Activated CD4-positive, alpha-beta T cell treated with anti-CD3 and anti-CD28 coated beads, Interleukin-2, amount 50 U/mL, for 16 hours (primary cell): ENCODE data around the gene CHMP4B.

ENCODE experiments used
- DNase-seq: peaks from one replicate; pipeline ENCODE4 v3.0.0-alpha.2; 2020

Gene CHMP4B

DNA sequence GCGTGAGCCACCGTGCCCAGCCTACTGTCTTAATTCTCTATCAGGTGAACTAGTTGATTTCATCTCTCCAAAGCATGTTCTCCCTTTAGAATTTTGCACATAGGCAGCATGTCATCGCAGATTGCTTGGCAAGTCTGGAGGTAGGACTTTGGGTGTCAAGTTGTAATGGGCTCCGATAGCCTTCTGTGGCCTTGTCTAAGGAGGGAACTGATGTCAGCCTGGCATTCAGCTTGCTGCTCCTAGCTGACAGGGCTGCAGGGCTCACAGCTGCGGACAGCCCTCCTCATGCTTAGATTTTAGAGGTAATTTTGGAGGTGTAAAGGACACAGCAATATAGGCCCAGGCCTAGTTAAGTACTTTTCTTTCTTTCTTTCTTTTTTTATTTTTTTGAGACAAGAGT is 11.3 kb downstream of the CHMP4B start:
- no peak for DNase-seq

DNA sequence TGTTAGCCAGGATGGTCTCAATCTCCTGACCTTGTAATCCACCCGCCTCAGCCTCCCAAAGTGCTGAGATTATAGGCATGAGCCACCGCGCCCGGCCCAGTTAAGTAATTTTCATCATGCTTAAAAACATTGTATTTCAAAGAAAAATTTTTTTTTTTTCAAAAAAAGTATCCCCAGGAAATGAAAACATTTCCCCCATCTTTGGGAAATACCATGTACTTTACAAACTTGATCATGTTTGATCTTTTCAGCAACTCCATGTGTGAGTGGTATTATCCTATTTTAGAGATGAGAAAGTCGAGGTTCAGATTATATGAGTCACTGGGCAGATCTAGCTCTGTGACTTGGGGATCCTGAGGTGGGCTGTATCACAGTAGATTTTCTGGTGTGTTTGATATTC is 11.8 kb downstream of the CHMP4B start:
- DNase-seq, result no peak

DNA sequence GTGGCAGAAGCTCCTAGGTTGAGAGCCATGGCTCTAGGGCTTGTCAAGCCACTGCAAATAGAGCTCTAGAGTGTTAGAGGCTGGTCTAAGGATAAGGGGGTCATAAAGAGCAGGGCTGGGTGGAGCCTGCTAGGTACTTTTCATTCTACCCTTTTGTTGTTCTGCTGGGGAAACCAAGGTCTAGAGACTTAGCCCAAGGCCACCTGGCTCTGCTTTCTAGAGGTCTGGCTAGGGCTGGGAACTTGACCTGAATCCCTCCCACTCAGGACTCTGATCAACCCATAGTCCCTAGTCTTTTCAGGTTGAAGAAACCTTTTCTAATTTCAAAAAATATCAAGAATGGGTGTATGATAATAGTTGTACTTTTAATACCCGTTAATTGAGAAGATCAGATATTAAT is 13.7 kb downstream of the CHMP4B start:
- no peak for DNase-seq

DNA sequence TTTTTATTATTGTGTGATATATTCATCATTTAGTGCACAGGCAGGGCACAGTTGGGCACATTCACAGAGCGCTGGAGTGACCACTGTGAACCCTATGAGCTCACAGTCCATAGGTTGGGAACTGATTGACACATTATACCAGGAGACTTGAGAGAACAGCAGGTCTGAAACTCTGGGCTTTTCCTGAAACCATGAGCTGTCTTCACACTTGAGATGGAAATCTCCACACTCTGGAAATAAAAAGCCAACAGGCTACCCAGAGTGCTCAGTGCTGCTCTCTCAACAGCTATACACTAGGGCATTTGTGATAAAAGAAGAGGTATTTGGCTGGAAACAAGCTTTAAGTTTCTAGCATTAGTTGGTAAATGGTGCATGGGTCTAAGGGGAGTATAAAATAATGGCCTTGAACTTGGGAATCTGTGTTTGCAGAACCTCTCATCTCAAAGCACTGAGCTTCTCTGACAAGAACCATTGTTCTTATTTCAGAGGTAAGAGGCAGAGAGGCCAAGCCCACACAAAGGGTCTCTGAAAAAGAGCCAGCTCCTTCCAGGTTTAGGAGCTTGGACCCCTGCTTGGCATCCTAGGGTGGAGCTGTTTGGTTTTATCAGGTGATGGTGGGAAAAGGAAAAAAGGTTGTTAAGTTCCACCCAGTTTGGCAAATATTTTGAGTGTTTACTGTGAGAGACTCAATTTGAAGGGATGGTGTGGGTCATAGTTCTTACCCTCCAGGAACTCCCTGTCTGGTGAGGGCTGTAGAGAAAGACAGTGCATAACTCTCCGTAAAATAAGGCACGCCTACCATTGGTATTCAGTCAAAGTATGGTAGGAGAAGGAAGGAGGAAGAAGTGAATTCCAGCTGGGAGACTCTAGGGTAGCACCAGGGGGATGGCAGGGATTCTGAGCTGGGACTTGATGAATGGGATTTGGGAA is 14.5 kb downstream of the CHMP4B start:
- no peak for DNase-seq

DNA sequence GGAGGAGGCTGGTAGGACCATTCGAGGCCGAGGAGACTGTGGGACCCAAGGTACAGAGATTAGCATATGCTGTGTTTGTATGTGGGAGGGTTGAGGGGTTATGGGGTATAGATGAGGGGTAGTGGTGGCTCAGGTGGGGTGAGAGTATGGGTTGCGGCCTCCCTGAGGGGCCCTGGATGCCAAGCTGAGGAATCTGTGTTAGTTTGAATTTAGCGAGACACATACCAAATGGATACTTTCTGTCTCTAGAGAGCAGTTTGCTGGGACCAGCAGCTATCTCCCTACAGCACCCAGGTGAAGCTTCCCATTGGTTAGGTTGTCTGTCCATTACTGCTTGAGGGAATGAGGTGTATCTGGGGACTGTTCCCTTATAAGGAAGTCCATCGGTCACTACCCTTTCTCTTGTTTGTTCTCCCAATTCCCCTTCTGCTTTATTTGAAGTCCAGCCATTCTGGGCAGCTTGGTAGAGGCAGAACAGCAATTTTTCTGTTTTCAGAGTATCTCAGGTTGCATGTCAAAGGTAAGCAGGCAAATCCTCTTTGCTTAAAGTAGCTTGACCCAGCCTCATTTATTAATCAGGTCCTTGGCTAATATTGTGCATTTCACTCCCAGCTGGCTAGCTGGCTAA is 15.2 kb downstream of the CHMP4B start:
- no peak for DNase-seq

DNA sequence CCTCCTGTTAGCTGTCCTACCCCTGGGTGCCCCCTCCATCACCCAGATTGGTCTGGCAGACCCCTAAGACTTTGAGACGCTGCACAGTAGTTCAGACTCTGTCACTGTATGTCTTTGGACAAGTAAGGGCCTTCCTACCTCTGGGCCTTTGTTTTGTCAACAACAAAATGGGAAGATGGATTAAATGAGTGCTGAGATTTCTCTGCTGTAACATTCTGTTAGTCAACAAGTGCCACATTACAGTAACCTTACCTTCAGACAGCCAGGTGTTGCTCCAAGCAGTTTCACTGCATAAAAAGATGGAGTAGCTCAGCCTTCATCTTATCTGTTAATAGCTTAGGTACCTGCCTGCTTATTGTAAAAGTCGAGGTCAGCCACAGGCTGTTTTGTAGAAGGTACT is 16.0 kb downstream of the CHMP4B start:
- DNase-seq, result no peak

DNA sequence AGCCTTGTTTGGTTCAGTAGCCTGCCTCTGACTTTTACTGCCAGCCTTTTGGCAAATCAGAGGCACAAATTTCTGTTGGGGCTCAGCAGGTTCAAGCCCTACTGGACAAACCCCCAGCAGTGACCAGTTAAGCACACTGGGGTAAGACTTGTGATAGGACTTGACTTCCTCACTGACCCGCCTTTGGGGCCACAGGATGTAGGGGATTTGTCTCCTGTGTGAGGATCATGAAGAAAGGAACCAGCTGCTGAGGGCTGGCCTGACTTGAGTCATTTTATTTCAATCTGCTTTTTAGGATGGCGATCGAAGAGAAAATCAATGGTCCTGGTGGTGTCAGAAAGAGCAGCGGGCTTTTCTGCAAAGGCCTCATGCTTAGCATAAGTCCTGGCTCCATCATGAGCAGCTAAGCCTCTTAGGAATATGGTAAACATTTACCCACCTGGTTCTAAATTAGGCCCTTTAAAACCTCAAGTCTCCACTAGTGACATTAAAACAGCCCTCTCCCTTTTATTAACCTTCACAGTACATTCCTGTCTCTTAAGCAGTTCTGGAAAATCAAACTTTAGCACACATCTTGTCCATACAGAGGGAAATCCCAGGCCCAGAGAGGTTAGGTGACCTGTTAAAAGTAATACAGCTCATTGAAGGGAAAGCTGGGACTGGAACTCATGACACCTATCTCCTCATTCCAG is 16.6 kb downstream of the CHMP4B start:
- no peak for DNase-seq

DNA sequence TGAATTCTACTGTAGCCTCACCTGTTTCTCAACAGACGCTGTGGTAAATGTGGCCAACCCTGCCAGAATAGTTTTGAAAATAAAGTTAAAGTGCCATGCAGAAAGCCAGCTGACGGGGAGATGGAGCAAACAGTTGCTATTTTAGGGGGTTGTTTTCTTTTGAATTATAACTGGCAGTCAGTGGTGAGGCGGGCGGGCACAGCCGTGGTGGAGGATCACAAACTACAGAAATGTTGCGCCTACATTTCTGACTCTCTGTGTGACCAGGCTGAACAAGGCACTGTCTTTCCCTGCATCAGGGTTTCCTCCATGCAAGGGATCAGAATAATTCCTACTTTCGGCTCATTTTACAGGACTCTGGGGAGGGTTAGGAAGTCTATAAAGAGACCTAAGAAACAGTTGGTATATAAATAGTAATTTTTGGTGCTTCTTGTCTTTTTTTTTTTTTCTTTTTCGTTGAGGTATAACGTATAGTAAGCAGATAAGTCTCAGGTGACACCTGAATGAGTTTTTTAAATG is 17.2 kb downstream of the CHMP4B start:
- DNase-seq, result no peak

DNA sequence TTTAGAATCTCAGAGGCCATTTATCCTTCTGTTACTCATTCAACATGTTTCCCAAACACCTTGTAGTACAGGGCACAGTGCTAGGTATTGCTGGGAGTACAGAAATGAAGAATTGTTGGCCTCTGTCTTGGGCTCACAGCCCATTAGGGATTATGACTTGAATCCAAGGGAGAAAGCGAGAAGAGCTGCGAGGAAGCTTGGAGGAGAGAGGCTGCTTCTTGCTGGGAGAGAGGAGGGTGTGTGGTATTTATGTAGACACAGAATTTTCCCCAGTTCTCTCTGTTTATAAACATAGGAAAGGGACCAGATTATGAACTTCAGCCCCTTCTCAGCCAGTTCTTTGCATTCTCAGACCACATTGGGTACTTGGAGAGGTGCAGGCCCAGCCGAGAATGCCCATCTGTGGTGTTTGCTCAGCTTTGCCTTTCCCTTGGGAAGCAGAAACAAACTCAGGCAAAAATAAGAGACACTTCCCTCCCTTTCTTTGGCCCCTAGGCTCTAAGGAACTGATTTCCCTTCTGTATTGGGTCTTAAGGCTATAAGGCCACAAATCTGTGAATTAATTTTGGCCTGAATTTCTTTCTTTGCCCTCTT is 17.9 kb downstream of the CHMP4B start:
- DNase-seq, result no peak

DNA sequence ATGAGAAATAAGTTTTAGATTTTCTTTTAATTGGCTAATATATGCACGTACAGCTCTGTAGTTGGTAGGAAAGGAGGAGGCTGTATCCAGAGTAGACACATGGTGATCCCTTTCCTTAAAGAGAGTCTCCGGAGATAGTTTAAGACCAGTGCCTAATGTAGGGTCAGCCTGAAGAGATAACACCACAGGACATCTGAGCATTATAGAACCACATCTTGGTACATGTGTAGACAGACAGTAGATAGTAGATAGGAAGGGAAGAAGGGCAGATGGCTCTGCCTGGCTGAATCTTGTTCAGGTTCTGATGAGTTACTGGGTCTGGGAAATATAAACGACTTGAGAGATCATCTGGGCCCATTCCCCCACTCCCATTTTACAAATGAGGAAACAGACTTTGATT is 18.5 kb downstream of the CHMP4B start:
- DNase-seq, result no peak

DNA sequence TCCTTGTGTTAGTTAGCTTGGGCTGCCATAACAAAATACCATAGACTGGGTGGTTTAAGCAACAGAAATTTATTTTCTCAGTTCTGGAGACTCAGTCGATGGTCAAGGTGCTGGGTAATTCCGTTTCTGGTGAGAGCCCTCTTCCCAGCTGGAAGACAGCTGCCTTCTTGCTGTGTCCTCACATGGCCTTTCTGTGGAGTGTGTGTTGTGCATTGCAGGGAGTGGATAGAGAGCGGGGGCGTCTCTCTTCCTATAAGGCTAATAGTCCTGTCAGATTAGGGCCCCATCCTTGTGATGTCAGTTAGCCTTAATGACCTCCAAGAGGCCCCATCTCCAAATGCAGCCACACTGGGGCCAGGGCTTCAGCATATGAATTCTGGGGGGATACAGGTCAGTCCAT is 19.2 kb downstream of the CHMP4B start:
- DNase-seq, result no peak

DNA sequence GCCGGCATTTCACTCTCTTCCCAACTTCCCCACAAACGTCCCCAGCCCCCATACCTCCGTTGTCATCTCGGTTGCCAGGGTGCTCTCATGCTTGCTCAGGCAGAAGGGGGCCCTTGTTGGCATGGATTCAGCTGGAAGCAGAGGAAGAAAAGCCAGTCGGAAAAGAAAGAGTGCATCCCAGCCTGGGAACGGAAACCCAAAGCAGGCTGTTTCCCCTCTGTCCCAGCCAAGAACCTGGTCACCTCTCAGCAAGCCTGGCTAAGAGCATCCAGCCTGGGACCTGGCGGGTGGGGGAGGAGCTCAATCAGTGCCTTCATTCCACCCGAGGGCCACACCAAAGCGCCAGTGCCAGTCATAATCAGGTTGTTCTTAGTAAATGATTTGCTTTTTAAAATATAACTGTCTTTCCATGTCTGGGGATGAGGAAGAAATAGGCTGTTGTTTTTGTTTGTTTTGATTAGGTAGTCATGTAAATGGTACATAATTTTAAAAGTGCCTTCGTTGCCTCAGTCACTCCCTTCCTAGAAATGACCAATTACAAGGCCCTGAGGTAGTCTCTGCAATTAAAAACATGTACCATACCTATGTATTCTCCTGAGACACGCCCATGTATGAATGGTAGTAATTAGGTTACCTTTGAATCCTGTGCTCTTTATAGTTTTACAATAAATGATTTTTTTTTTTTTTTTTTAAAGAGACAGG is 21.1 kb downstream of the CHMP4B start:
- DNase-seq, result no peak

DNA sequence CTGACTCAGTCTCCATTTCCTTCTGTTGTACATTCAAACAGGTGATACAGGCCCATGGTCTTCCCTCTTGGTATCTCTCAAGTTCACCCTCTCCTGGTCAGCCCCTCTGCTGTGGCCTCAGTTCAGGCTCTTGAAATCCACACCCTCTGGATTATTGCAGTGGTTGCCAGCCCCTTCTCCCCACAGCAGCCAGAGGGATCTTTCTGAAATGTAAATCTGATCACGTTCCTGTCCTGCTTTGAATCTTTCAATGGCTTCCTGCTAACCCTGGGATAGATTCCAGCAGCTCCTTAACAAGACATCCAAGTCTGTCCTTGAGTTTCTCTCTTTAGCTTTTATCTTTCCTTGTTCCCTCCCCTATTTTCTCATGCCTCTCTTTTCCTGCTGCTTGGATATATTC is 22.2 kb downstream of the CHMP4B start:
- no peak for DNase-seq

DNA sequence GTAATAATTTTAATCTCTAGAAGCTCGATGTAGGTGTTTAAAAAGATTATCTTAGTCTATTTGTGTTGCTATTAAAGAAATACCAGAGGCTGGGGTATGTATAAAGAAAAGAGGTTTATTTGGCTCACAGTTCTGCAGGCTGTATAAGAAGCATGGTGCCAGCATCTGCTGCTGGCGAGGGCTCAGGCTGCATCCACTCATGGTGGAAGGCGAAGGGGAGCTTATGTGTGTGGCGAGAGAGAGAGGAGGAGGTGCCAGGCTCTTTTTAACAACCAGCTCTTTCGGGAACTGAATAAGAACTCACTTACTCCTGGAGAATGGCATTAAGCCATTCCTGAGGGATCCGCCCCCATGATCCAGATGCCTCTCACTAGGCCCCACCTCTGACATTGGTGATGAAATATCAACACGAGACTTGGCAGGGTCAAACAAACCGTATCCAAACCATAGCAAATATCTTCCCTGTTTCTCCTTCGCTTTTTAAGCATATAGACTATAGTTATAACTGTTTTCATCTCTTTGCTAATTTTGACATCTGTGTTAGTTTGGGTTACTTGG is 24.5 kb downstream of the CHMP4B start:
- DNase-seq, result no peak

DNA sequence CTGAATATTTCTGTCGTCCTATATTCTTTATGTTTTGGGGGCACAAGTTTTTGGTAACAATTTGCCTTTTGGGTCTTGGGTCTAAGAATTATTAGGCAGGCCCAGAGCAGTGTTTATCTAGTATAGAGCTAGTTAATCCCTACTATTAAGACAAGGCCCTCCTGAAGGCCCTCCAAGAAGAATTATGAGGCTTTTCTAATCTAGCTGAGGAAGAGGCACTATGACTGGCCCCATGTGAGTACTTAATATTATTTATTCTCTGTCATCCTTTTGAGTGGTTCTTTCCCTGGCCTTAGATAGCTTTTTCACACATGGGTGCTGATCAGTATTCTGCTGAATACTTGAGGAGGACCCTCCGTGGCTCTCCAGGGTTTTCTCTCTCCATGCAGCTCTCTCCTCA is 25.1 kb downstream of the CHMP4B start:
- no peak for DNase-seq

DNA sequence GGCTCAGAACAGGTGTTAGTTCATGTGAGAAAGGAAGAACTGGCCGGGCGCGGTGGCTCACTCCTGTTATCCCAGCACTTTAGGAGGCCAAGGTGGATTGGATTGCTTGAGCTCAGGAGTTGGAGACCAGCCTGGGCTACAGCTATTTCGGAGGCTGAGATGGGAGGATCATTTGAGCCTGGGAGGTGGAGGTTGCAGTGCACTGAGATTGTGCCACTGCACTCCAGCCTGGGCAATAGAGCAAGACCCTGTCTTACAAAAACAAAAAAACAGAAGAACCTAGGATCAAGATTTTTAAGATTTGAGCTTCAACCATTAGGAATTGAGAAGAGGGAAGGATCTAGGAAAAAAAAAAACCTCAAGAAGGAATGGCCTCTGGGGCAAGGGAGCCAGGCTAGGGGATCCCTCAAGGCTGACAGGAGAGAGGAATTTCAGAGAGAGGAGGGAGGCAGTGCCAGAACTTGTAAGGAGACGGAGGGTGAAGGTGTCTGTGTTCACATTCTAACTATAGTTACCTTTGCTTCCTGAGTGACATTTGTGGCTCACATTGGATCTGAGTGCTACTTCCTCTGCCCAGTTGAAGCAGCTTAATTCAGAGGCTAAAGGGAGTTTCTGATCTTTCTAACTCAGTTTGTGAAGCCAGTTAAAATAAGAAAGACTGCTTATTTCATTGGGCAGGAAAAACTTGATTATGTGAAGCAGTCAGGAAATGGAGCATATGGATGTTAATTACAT is 26.1 kb downstream of the CHMP4B start:
- DNase-seq, result no peak

DNA sequence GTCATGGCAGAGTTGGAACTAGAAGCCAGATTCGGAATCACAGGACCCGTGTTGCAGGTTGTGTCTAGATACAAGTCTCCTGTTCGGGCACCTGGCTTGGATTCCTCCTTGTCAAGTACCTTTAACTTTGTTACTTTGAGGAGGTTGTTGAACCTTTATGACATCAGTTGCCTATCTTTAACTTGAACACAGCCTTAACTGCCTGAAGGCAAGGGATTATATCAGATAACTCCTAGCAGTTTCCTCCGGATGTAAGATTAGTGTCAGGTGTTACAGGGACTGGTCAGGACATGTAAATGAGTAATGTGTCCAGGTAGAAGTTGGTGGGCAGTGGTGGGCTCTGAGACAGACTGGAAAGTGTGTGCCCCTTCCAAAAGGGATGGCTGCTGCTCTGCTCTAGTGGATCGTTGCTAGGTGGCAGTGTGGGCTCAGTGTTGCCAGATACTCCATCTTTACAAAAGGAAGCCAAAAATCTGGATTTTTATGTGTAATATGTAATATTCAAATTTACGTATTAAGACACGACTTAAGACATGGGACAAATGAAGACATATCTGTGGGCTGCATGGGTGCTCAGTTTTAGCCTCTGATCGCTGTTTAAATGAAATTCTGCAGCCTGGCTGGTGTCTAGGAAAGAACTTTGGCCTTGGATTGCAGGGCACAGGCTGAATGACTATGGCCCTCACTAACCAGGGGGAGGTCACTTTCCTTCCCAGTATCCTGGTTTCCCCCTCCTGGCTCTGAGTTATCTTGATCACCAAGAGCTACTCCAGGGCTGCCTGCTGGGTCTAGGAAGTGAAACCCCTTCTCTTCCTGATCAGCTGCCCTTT is 27.1 kb downstream of the CHMP4B start:
- DNase-seq, result no peak

DNA sequence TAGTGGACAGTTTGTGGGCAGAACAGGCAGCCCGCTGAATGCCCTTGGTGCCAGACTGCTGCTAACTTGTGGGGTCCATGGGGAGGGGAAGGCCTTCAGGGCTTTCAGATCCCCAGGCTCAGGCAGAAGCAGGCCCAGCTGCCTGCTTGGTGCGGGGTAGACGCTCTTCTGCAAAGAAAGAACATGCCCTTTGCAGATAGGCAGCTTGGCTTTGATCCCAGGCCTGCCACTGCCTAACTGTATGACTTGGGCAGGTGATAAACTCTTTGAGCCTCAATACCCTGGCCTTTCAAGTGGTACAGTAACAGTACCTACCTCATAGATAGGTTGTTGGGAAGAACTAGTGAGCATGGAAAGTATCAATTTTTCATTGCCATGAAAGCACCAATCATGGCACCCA is 28.4 kb downstream of the CHMP4B start:
- no peak for DNase-seq

DNA sequence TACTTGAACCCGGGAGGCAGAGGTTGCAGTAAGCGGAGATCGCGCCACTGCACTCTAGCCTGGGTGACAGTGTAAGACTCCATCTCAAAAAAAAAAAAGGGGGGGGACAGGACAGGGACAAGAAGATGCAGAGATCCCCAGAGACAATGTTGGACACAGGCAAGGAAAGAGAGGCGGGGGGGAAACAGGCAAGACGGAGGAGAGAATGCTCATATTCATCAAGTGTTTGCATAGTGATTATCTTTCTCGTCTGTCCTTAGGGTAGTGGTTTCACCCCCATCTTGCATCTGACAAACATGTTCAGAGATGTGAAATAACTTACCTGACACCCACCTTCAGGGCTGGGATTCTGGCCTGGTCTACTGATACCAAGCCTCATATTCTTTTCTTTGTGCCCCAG is 29.0 kb downstream of the CHMP4B start:
- DNase-seq, result no peak

DNA sequence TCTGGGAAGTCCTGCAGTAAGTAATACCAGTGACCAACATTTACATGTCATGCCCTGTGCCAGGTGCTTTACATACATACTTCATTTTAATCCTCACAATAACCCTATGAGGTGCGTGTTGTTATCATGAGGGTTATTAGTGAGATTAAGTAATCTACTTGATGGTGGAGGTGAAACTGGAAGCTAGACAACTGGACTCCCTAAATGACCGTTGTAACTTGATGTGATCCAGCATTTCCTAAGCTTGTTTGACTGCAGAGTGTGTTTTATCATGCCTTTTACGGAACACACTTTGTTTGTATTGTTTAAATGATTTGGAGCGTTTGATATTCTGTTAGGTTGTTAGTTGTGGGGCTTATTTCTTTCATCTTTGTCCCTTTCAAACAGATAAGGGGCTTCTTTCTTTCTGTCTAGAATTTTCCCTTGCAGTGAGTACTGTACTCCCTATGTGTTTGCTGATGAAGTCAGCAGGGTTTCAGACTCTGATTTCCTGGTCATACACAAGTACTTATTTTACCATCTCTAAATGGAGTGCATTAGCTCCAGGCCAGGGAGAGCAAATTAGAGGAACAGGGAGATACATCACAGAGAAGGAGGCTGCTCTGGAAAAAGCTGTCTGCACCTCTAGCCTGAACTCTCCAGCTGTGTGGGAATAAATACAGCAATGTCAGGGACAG is 29.7 kb downstream of the CHMP4B start:
- DNase-seq, result no peak
